22Rv1 (cell line): Measurements from ENCODE around the gene ABCA4.
"Not testable (repeated sequence)": the region's sequence is repeated elsewhere in the genome, so short reads cannot be mapped to it uniquely, and the experiment has no call there.

Source experiments
- ZFX ChIP-seq: fragments of 450-650 bp; IDR thresholded peaks from 2 replicates; pipeline ENCODE4 v1.6.1; 2017; ENCODE audit warnings: antibody characterized with exemption, borderline replicate concordance
- TF ChIP-seq, protein P1 (sequence below): fragments of 450-650 bp; IDR thresholded peaks from 2 replicates; pipeline ENCODE4 v1.5.1; 2017; ENCODE audit warnings: mild to moderate bottlenecking

DNA sequence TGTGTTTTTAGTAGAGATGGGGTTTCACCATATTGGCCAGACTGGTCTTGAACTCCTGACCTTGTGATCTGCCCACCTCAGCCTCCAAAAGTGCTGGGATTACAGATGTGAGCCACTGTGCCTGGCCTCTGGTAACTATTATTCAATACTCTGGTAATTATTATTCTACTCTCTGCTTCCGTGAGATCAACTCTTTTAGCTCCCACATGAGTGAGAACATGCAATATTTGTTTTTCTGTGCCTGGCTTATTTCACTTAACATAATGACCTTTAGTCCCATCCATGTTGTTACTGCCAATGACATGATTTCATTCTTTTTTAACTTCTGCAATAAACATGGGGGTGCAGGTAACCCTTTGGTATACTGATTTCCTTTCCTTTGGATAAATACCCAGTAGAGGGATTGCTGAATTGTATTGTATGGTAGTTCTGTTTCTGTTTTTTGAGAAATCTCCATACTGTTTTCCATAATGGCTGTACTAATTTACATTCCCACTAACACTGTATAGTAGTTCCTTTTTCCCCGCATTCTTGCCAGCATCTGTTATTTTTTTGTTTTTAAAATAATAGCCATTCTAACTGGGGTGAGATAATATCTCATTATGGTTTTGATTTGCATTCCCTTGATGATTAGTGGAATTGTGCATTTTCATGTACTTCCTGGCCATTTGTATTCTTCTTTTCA, 173.8 kb downstream of the ABCA4 start:
- TF ChIP-seq, protein P1, sequence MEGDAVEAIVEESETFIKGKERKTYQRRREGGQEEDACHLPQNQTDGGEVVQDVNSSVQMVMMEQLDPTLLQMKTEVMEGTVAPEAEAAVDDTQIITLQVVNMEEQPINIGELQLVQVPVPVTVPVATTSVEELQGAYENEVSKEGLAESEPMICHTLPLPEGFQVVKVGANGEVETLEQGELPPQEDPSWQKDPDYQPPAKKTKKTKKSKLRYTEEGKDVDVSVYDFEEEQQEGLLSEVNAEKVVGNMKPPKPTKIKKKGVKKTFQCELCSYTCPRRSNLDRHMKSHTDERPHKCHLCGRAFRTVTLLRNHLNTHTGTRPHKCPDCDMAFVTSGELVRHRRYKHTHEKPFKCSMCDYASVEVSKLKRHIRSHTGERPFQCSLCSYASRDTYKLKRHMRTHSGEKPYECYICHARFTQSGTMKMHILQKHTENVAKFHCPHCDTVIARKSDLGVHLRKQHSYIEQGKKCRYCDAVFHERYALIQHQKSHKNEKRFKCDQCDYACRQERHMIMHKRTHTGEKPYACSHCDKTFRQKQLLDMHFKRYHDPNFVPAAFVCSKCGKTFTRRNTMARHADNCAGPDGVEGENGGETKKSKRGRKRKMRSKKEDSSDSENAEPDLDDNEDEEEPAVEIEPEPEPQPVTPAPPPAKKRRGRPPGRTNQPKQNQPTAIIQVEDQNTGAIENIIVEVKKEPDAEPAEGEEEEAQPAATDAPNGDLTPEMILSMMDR: not testable (repeated sequence)
- not testable (repeated sequence) for TF ChIP-seq ZFX
